HUDEP-2 (cell line): ENCODE data around the gene ARCN1.

Experiments
- DNase-seq, 76 experiments: peaks; one replicate each; lab custom pipeline; 2025; ENCODE audit not compliant: unreplicated experiment in 76 of 76; lab: John Stamatoyannopoulos, UW

ARCN1 gene

DNA sequence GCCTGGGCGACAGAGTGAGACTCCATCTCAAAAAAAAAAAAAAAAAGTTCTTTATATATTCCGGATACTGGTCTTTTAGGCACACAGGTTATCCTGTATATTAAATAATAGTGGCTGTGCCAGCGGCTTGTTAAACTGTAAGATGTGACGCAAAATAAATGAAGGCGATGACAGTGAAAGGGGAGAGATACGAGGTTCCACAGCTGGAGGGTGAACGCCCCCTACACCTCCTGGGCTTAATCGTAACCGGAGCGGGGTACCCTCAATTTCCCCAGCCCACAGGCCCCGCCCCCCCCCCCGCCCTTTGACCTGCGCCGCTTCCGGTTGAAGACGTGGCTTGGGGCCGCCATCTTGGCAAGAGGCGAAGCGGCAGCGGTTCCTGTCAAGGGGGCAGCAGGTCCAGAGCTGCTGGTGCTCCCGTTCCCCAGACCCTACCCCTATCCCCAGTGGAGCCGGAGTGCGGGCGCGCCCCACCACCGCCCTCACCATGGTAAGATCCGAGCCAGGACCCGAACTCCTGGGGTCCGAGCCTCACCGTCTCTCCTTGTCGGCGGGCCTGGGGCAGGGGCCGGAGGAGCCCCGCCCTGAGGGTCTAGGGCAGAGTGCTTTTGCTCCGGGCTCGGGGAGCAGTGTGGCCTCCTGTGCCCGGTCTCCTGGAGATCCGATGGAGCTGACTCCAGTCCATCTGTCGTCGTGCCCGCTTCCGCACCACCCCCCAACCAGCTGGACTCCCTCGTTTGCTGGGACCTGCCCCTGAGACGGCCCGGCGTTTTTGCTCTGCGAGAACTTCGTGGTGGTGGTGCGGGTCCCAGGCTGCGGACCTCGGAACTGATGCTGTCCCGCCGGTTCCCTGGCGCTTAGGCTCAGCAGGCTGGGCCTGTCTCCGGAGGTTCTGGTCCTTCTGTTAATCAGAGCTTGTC lies at the start of gene ARCN1:
Gene ARCN1 (plus strand): TSS at position 349 of the 920 bp plus-strand sequence. CDS start 139 bp downstream, at position 488.
- peak in 74 of 76 experiments; percentile 6 to 79 (median 58) for DNase-seq

DNA sequence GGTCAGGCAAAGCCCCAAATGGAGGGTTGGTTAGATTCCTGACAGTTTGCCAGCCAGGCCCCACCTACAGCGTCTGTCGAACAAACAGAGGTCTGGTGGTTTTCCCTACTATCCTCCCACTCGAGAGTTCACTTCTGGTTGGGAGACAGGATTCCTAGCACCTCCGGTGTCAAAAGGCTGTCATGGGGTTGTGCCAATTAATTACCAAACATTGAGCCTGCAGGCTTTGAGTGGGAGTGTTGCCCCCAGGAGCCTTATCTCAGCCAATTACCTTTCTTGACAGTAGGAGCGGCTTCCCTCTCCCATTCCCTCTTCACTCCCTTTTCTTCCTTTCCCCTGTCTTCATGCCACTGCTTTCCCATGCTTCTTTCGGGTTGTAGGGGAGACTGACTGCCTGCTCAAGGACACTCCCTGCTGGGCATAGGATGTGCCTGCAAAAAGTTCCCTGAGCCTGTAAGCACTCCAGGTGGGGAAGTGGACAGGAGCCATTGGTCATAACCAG lies 49.6 kb upstream of the ARCN1 start:
- peak in 3 of 76 experiments; percentile 4 to 8 (median 8) for DNase-seq

- DNase-seq: no peak
These were observed 47.9 kb upstream of the ARCN1 start for GRCh38 chr11:118524356-118524755.

DNA sequence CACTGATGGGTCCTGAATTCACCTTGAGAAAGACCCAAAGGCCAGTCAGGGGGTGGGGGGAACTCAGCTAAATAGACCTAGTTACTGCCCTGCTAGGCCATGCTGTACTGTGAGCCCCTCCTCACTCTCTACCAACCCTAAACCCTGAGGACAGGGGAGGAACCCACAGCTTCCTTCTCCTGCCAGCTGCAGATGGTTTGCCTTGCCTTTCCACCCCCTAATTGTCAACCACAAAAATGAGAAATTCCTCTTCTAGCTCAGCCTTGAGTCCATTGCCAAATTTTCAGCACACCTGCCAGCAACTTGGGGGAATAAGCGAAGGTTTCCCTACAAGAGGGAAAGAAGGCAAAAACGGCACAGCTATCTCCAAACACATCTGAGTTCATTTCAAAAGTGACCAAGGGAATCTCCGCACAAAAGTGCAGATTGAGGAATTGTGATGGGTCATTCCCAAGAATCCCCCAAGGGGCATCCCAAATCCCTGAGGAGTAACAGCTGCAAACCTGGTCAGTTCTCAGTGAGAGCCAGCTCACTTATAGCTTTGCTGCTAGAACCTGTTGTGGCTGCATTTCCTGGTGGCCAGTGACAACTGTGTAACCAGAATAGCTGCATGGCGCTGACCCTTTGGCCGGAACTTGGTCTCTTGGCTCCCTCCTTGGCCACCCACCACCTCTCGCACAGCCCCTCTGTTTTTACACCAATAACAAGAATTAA lies 47.3 kb upstream of the ARCN1 start:
- no peak for DNase-seq

DNA sequence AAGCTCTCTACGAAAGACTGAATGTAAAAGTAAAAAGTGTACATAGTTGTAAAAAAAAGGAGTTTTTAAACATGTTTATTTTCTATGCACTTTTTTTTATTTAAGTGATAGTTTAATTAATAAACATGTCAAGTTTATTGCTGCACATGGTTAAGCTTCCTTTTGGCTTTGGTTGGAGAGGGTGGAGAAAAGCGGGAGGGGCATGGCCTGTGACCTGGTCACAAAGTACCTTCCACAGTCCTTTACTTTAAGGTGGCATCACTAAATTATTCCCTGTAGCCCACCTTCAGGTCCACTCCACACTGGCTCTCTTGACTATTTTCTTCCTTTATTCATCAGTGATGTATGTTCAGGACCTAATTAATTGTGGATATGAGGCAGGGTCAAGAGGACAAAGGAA lies 45.5 kb upstream of the ARCN1 start:
- DNase-seq: no peak

DNA sequence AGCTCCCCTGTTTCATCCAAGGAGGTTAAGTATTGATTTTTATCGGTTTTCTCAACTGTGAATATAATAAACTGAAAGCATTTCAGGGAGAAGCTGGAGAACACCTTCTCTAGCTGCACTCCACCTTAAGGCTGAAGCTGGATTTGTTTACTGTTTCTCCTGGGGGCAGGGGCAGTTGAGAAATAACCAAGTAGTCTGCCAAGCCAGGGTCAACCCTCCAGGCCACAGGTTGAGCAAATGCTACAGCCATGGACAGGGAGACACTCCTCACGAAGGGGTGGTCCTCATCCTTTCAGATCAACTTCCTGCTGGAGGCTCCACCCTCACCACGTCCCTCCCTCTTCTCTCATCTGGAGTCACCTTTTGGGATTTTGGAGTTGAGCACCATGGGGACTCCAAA lies 45.1 kb upstream of the ARCN1 start, which contains the start of gene TTC36:
Gene TTC36 (plus strand): TSS at position 366 of the 400 bp plus-strand sequence. CDS start 21 bp downstream, at position 387.
- no peak for DNase-seq

- no peak for DNase-seq
These were observed 43.7 kb upstream of the ARCN1 start for GRCh38 chr11:118528511-118528910.

DNA sequence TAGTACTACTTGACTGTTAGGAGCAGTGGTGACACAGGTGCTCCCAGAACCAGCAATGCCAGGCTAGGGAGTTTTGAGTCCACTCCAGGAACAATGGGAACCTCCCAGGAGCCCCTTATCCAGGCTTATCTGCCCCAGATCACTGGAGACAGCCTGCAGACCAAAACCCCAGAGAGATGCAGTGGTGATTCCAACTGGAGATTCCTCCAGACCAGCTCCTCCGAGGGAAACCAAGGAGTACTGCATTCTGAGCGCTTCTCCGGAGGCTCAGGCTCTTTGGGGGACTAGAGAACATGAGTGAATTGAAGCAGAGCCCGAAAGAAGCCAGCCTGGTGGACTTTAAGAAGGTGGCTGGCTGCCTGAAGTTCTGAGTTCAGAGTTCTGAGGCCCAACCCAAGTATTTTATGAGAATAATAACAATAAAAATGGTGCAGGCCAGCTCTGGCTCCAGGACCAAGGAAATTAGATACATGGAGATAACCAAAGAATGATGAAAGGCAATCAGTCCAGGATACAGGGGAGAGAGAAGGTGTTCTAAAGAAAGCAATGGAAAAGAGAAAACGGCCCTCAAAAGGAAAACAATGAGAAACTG lies 42.5 kb upstream of the ARCN1 start:
- no peak for DNase-seq

DNA sequence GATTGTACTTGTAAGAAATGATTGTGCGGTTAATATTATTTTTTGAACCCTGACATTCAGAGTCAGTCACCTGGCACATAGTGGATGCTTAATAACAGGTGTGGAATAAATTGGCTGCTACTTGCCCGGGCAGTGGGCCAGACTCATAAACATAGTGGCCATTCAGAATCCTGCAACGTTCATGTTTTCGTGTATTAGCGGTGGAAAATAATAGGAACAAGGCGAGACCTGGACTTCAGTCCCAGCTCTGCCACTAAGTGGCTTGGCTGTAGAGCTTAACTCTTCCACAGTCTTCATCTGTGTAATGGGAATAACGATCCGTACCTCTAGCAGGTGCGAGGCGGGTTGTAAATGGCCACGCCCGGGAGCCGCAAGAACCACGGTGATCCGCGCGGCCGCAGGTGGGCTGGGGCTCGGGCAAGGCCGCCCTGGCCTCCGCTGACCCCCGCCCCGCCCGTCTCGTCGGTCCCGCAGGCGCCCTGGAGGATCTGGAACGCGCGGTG lies 42.0 kb upstream of the ARCN1 start:
- DNase-seq: peak in 1 of 76 experiments; percentile 11

DNA sequence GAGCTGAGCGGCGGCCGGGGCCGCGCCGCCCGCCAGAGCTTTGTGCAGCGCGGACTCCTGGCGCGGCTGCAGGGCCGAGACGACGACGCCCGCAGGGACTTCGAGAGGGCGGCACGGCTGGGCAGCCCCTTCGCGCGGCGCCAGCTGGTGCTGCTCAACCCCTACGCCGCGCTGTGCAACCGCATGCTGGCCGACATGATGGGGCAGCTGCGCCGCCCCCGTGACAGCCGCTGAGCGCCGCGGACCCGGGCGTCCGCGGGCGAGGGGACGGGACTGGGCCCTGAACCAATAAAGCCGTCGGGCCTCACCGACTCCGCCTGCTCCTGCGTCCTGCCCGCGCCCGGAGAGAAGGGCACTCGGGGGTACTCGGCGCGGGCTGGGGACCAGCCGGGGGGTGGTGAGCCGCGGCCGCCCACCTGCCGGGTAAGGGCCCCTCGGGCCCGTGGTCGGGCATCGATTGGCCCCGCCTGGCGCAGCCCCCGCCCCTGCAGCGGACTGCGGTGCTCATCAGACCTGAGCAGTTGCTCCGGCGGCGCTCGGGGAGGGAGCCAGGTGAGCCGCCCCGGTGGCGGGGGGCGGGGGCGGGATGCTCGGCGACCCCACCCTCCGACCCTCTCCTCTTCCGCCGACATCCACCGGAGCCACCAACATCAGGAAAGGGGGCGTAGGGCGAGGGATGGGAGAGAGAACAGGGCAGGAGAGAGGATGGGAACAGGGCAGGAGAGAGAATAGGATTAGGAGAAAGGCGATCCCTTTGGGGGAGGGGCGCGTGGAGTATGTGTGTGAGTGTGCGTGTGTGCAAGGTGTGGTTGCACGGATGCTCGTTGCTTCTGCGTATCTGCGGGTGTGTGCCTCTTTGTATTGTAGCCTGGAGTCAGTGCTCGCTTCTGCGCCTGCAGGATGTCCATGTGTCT lies 41.3 kb upstream of the ARCN1 start, which contains the start of gene TMEM25:
Gene TMEM25 (plus strand): TSS at position 510 of the 914 bp plus-strand sequence. CDS start 610 bp downstream, outside the sequence.
- DNase-seq: peak in 14 of 76 experiments; percentile 3 to 42 (median 17)

DNA sequence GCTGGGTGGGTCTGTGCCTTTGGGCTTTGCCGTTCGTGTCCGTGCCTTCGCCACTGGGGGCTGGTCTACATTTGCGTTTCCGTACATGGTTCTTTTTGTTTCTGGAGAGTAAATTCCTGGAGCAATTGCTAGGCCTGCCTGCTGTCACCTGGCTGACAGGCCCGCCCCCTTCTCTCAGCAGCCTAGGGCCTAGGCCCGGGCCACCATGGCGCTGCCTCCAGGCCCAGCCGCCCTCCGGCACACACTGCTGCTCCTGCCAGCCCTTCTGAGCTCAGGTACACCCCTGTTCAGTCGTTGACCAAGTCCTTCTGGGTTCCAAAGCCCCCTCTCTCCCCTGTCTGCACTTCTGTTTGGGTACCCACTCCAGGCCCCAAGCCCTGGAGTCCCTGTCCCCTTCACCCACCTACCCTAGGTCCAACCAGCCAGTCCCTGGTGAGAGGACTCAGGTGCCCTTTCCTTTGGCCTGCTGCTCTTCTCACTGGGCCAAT lies 40.6 kb upstream of the ARCN1 start:
- no peak for DNase-seq

GRCh38 chr11:118532091-118532490 lies 40.1 kb upstream of the ARCN1 start:
- DNase-seq: no peak

DNA sequence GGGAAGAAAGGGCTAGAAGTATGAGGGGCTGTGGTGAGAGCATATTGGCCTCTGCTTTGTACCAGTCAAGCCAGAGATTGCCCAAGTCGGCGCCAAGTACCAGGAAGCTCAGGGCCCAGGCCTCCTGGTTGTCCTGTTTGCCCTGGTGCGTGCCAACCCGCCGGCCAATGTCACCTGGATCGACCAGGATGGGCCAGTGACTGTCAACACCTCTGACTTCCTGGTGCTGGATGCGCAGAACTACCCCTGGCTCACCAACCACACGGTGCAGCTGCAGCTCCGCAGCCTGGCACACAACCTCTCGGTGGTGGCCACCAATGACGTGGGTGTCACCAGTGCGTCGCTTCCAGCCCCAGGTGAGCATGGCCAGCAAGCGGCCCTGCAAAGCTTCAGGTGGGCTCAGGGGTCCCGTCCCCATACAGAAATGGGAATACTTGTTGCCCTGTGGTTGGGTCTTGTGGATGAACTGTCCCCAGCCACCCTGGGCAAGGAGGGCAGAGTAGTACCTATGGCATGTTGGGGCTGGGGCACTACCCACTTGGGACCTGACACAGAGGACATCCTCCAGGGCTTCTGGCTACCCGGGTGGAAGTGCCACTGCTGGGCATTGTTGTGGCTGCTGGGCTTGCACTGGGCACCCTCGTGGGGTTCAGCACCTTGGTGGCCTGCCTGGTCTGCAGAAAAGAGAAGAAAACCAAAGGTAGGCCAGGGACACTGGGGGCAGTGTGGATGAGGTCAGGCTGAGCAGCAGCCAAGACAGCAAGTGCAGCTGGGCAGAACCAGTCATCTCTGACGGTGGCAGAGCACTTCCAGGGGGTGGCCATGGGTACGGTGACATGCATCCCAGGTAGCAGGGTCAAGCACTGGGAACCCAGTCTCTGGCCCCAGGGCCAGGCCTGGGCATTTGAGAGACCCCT lies 39.1 kb upstream of the ARCN1 start:
- DNase-seq: no peak

GRCh38 chr11:118533769-118534729 lies 38.2 kb upstream of the ARCN1 start:
- no peak for DNase-seq

DNA sequence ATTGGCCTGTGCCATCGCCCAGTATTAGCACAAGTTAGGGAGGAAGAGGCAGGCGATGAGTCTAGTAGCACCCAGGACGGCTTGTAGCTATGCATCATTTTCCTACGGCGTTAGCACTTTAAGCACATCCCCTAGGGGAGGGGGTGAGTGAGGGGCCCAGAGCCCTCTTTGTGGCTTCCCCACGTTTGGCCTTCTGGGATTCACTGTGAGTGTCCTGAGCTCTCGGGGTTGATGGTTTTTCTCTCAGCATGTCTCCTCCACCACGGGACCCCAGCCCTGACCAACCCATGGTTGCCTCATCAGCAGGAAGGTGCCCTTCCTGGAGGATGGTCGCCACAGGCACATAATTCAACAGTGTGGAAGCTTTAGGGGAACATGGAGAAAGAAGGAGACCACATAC lies 36.9 kb upstream of the ARCN1 start:
- DNase-seq: no peak

GRCh38 chr11:118536726-118537125 lies 35.5 kb upstream of the ARCN1 start:
- no peak for DNase-seq

DNA sequence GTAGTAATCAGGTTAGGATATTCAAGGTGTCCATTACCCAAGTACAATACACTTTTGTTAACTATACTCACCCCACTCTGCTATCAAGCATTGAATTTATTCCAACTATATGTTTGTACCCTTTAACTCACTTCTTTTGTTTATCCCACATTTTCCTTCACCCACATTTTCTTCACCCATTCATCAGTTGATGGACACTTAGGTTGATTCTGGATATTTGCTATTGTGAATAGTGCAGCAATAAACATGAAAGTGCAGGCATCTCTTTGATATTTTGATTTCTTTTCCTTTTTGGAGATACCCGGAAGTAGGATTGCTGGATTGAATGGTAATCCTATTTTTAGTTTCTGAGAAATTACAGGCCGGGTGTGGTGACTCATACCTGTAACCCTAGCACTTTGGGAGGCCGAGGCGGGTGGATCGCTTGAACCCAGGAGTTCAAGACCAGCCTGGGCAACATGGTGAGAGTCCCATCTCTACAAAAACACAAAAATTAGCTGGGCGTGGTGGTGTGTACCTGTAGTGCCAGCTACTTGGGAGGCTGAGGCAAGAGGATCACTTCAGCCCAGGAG lies 34.7 kb upstream of the ARCN1 start:
- DNase-seq: no peak
